Stimulated activated CD8-positive, alpha-beta memory T cell treated with anti-CD3 and anti-CD28 coated beads, Interleukin-15, amount 100 ng/mL, for 48 hours (primary cell): Measurements from ENCODE around the gene CDKL4.
"Not testable (repeated sequence)": the region's sequence is repeated elsewhere in the genome, so short reads cannot be mapped to it uniquely, and the experiment has no call there.

Source experiments
- DNase-seq, 2 donors: peaks; one replicate each; pipeline ENCODE4 v3.0.0-alpha.2; 2020; ENCODE audit warnings: low read depth in 2 of 2

Gene CDKL4

GRCh38 chr2:39243469-39244123 is at the start of gene CDKL4:
CDKL4 (minus strand) TSS chr2:39243970.
- DNase-seq, result no peak

DNA sequence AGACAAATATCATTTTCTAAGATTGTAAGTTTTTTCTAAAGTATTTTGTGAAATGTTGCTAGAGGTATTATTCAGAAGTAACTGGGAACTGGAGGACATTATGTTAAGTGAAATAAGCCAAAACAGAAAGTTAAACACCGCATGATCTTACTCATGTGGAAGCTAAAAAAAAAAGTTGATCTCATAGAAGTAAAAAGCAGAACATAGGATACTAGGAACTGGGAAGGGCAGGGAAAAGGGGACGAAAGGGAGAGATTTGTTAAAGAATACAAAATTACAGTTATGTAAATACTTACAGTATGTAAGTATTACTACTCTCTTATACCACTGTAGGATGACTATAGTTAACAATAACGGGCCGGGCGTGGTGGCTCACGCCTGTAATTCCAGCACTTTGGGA is 46.7 kb upstream of the CDKL4 start:
- no peak for DNase-seq

- no peak for DNase-seq
These were observed 45.8 kb upstream of the CDKL4 start for GRCh38 chr2:39289609-39290008.

GRCh38 chr2:39283561-39283960 is 39.8 kb upstream of the CDKL4 start:
- no peak for DNase-seq

- no peak for DNase-seq
These were observed 37.6 kb upstream of the CDKL4 start for GRCh38 chr2:39281391-39281790.

GRCh38 chr2:39275016-39275415 is 31.2 kb upstream of the CDKL4 start:
- no peak for DNase-seq

- DNase-seq, result no peak
These were observed 26.2 kb upstream of the CDKL4 start for GRCh38 chr2:39269941-39270340.

DNA sequence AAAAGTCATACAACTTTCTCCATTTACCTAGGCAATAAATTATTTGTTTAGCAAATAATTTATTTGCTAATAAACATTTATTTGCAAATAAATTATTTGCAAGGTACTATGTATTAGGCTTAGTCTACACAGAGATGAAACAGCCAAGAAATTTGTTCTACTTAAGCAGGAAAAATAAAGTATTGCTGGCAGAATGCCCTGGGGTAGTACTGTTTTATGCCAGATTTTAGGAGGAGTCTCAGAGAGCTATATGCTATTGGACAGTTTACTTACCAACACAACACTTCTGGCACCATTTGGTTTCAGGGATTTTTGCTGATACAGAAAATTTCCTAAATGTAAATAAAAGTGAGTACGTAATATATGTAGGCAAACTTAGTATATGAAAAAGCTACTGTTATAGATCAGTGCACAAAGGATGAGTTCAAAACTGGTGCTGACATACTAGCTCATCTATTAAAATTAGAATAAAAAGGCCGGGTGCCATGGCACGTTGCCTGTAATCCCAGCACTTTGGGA is 23.2 kb upstream of the CDKL4 start:
- no peak for DNase-seq

DNA sequence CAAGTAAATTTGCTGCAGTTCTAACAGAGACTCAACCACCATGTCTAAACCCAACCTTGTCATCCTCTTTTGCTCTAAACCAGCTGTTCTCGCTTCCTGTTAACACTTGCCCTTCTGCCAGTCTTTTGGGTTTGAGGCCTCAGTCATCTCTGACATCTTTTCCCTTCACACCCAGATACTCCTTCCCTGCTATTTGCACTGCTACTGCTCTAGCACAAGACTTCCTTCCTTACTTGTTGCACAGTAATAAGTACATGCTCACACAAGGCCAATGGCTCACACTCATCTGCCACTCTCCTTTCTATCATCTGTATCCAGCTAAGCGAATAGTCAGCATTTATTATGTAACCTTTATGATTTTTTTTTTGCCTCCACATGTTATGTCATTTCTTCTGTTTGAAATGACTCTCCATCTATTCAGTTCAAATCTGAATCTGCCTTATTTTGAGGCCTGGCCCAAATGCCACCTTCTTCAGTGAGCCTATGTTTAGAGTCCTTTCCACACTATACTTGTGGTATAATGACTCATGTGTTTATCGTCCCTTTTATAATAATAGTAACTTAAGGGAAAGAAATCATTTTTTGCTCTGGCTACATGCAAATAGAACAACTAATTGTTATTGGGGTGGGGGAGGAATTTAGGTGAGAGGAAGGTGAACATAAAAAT is 22.5 kb upstream of the CDKL4 start:
- DNase-seq, result no peak

DNA sequence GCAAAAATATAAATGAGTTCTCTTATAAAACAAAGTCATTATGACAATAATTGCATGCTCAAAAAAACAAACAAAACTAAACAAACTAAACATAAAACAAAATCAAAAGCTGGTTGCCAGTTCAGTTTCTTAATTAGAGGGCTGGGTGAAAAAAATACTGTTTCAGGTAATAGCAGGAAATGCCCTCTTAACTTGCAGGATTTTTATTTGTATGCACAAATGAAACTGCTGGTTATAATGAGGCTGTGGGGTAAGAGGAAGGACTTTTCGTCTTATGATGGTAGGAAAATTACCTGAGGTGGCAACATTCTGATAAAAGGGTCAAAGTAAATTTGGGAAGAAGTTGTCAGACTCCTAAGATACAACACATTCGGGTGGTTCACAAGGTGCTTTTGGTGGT is 21.5 kb upstream of the CDKL4 start:
- no peak for DNase-seq

GRCh38 chr2:39264733-39265132 is 21.0 kb upstream of the CDKL4 start:
- DNase-seq, result no peak

DNA sequence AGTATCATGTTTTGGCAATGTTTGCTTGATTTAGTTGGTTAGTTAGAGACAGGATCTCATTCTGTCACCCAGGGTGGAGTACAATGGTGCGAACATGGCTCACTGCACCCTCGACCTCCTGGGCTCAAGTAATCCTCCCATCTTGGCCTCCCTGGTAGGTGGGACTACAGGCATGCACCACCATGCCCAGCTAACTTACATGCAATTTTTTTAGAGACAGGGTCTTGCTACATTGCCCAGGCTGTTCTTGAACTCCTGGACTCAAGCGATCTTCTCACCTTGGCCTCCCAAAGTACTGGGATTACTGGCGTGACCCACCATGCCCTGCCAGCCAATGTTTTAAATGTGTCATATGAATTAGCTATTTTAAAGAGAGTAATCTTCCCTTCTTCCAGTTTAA is 16.3 kb upstream of the CDKL4 start:
- DNase-seq, result no peak

DNA sequence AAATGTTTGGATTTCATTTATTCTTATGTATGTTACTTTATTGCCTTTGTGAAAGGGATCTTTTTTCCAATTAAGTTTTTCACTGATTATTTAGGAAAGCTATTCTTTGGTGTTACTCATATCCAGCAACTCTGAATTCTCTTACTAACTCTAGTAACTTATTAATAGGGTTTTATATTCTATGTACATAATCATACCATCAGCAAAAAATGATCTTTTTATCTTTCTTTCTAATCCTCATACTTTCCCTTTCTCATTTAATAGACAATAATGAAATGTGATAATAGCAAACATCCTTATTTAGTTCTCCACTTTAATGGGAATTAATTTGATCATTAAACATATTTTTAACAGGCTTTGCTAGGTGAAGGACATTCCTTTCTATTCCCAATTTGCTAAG is 12.3 kb upstream of the CDKL4 start:
- no peak for DNase-seq

DNA sequence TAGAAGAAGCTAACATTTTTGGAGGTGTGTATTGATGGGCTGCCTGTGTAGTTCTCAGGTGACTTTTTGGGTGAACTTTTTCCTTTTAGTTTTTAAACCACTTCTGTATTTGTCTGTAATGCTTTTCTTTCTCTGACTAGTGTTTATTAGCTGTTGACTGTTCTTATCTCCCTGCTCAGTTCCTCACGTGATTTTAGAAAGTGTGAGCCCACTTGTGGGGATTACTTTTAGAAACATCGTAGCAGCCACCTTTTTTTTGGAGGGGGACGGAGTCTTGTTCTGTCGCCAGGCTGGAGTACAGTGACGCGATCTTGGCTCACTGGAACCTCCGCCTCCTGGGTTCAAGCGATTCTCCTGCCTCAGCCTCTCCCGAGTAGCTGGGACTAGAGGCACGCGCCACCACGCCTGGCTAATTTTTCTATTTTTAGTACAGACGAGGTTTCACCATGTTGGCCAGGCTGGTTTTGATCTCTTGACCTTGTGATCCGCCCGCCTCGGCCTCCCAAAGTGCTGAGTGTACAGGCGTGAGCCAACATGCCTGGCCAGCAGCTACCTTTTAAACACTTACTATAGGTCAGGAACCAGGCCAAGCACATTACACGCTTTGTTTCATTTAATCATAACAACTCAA is 9.2 kb upstream of the CDKL4 start:
- DNase-seq, result no peak

DNA sequence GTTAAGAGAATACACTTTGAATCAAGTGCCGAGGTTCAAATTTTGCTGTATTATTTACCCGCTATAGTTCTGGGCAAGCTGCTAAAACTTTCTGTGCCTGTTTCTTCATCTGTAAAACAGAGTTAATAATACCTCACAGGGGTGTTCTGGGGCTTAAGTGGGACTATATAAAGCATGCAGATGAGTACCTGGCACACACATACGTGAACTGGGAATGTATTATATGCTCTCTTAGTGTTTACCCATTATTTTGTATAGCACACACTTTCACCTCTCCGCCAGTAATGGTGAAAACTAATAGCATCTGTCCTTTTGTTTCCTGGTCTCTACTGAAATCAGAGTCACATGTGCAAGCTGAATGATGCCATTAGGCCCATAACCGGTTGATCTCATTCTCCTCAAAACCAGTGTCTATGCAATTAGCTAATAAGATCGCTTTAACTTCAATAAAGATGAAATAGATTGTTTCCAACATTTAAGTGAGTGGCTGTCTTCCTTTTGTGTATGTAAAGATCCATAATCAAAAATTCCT is 3.8 kb upstream of the CDKL4 start:
- no peak for DNase-seq

DNA sequence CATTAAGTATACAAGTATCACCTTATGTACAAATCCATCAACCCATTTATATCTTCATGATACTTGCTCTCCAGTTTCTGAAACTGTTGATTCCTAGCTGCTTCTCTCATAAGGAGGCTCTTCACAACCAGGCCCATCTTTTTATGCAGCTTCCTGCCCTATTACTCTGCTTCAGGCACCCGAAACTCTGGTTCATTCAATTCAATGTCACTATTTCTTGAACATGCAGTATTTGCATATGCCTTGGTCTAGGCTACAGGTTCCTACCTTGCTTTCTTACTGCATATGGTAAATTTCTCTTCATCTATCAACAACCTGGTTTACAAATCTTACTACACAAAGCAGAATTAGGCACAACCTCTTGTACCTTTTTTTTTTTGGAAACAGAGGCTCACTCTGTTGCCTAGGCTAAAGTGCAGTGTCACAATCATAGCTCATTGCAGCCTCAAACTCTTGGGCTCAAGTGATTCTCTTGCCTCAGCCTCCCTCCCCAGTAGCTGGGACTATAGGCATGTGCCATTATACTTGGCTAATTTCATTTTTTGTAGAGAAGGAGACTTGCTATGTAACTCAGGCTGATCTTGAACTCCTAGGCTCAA is 2.7 kb upstream of the CDKL4 start:
- DNase-seq, result no peak

DNA sequence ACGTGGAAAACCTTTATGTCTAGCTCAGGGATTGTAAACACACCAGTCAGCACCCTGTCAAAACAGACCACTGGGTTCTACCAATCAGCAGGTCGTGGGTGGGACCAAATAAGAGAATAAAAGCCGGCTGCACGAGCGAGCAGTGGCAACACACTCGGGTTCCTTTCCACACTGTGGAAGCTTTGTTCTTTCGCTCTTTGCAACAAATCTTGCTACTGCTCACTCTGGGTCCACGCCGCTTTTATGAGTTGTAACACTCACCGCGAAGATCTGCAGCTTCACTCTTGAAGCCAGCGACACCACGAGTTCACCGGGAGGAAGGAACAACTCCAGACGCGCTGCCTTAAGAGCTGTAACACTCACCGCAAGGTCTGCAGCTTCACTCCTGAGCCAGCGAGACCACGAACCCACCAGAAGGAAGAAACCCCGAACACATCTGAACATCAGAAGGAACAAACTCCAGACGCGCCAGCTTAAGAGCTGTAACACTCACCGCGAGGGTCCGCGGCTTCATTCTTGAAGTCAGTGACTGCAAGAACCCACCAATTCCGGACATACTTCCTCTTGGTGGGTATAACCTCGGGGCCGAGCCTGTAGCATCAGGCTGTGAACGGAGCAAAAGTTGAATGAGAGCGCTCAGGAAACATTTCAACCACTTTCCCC is 1.3 kb upstream of the CDKL4 start:
- DNase-seq, result not testable (repeated sequence)

DNA sequence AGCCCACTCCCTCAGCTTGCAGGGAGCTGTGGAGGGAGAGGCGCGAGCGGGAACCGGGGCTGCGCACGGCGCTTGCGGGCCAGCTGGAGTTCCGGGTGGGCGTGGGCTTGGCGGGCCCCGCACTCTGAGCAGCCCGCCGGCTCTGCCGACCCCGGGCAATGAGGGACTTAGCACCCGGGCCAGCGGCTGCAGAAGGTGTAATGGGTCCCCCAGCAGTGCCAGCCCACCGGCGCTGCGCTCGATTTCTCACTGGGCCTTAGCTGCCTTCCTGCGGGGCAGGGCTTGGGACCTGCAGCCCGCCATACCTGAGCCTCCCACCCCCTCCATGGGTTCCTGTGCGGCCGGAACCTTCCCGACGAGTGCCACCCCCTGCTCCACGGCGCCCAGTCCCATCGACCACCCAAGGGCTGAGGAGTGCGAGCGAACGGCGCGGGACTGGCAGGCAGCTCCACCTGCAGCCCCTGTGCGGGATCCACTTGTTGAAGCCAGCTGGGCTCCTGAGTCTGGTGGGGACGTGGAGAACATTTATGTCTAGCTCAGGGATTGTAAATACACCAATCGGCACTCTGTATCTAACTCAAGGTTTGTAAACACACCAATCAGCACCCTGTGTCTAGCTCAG is 582 bp upstream of the CDKL4 start:
- not testable (repeated sequence) for DNase-seq

DNA sequence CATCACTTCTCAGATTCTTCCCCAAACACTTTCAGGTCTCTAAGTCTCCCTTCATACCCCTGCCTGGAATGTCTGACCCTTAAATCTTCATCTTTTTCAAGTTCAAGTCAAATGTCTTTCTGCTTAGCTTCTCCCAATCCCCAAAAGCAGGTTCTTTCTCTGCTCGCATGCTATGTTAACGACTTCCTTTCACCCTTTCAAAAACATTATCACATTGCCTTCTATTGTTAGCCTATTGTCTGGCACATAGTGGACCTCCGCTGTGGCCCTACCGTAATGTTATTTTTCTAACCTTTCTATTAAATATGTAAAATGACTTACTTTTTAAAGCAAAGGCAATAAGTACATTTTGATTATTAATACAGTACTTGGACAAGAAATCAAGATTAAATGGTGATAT is 2.2 kb downstream of the CDKL4 start:
- no peak for DNase-seq

DNA sequence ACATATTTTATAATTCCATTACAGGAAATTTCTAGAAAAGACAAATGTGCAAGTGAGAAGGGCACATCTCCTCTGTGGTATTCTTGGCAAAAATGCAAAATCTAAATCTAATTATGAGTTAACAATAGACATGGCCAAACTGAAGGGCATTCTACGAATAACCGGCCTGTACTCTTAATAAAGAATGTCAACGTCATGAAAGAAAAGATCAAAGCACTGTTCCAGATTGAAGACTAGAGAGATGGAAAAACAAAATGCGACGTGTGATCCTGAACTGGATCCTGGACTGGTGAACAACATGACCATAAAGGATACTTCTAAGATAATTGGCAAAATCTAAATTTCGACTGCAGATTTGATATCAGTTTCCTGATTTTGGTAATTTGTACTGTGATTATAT is 3.0 kb downstream of the CDKL4 start:
- no peak for DNase-seq

GRCh38 chr2:39234754-39235153 is 9.0 kb downstream of the CDKL4 start:
- DNase-seq, result no peak
